ENCODE measurements around the gene GIPC2.

GIPC2 gene

GRCh38 chr1:78153092-78153736, 107.4 kb downstream of the GIPC2 start:
- DNase-seq, result no peak

GRCh38 chr1:78155121-78155520, 109.4 kb downstream of the GIPC2 start:
- DNase-seq, result no peak

GRCh38 chr1:78156805-78157521, 111.2 kb downstream of the GIPC2 start:
- no peak for DNase-seq

DNA sequence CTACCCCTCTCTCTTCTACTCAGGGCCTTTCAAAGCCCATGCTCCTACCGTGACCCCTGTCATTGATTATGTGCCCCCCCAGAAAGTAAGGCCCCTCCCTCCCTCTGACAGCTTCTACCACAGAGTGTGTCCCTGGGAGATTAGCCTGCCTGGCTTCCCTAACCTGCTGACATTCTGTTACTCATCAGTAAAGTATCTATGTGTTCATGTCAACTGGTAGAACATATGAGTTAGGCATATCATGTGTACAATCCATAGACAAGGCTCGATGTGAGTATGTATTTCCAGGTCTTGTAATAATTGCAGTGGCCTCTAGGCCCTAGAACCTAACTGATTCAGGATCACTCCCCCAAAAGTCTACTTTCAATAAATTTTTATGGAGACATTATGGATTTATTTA, 120.0 kb downstream of the GIPC2 start:
- DNase-seq, result no peak

DNA sequence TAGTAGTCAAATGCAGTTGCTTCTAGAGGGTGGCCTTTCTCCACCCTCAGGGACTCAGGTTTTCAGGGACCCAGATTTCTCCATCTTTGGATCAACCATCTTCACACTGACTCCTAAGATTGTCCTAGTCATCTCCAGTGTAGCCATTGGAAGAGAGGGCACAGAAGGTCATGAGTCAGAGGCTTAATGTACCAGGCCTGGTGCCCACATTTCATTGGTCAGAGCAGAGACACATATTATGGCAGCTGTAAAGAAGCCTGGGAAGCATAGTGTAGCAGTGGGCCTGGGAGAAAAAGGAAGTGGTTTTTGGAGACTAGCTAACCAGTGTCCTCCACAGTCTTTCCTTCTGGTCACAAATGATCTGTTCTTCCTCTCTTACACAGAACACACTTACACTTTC, 122.5 kb downstream of the GIPC2 start:
- no peak for DNase-seq

GRCh38 chr1:78170859-78171258, 125.1 kb downstream of the GIPC2 start:
- DNase-seq, result no peak

DNA sequence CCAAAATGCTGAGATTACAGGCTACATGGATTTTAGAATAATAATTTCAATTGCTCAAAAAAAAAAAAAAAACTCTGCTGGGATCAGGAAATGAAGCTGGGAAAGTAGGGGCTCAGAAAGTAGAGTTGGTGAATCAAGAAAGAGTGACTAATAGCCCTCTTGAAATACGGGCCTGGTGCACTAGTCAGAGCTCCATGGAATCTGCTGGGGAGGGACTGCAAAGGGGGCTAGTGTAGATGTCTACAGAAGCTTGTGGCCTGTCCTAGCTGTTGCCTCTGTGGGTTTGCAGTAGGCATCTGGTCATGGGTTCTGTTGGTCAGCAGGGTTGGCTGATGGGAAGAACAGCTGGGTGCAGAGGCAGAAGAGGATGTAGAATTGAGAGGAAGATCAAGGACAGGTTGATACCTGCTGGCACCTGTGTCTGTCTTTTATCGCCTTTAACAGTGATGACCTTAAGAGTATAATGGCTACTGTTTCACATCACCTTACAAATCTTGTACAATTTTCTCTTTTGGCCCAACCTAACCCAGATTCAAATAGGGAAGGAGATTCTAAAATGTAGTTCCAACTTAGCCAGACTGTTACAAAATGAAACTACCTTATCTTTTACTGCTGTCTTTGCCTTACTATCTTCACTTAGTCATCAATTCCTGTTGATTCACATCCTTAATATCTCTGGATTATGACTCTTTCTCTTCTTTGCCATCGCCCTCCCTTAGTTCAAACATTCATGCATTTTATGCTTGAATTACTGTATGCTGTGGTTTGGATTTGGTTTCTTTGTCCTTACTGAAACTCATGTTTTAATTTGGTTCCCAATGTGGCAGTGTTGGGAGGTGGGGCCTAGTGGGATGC, 126.2 kb downstream of the GIPC2 start:
- no peak for DNase-seq

DNA sequence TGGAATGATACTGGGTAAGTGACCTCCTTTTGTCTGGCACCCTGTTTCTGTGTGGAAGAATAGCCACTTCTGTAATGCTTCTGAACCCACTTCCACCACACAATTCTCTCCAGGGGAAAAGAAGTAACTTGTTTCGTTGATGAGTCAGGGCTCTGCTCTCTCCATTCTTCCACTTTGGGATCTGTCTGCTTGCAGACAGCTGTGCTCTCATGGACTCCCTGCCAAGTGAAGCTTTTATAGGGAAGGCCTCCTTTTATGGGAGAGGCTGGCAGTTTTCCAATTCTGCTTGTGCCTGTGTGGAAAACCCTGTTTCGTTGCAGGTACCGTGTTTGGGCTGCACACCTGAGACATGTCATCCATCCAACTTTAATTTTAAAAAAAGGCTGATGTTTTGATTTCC, 130.7 kb downstream of the GIPC2 start:
- DNase-seq, result no peak

DNA sequence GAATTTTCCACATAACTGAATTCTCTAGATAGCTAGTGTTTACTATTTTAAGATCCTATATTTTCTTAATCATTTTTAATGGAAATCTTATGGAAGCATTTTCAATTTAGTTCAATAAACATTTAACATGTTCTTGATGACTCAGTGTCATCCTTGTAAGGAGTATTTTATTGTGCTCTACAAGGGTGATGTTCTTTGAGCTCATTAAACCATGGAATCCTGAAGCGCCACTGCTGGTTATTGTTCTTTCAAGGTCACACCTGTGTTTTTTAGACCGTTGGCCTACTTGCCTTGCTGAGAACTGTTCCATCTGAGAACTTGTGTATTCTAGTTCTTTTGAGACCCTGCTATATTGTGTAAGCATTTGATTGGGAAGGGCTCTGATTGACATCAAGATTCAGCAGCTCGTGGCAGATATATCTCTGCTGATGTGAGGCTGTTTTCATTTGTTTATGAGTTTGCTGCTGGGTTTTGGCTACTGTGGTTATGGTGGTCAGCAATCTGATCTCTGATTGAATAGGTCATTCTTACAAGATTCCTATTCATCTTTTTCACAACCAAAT, 132.0 kb downstream of the GIPC2 start:
- DNase-seq, result no peak

DNA sequence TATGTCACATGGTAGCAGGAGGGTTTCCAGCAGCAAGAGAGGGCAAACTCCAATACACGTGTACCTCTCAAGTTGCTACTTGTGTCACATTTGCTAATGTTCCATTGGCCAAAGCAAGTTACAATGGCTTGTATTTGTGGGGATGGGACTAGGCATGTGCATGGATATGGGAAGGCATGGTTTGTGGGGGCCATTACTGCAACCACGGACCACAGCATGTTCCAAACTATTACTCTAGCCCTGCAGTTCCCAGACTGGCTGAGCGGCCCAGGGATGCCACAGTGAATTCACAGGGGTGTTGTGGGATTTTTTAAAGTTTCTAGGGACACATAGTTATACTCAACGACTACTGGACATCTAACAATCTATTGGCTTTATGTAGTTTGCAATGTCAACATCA, 133.1 kb downstream of the GIPC2 start:
- no peak for DNase-seq

GRCh38 chr1:78184460-78185072, 138.8 kb downstream of the GIPC2 start:
- no peak for DNase-seq

All from CD4-positive, alpha-beta T cell treated with Interleukin-1 beta for 1 hour (primary cell).